Astrocyte of the cerebellum (primary cell): ENCODE results near the gene HSH2D.

Experiments used
- DNase-seq: peaks from one replicate; pipeline ENCODE4 v3.0.0-alpha.2; 2011; ENCODE audit warnings: low read depth
- H3K4me3 ChIP-seq: 2 replicates; pipeline ENCODE4 v1.5.1; 2011; ENCODE audit warnings: mild to moderate bottlenecking, low read depth, low read length, moderate library complexity
- CTCF ChIP-seq: IDR thresholded peaks from 2 replicates; pipeline ENCODE4 v1.5.1; 2012; ENCODE audit warnings: low read length, low read depth, moderate library complexity, mild to moderate bottlenecking; ENCODE audit errors: missing control alignments
- in situ Hi-C: cut with HindIII; loops from 2 replicates; pipeline ENCODE4 v1.10.0; 2017; ENCODE audit warnings: low sequenced_read_pairs

HSH2D gene

GRCh38 chr19:16207490-16208025, 64.1 kb downstream of the HSH2D start:
- in situ Hi-C loops: no loop called here
- TF ChIP-seq CTCF: no peak
- no peak for DNase-seq
- no peak overlapping the region for H3K4me3 ChIP-seq
